Caco-2 (cell line): ENCODE results near the gene SPIN1. TPM values are rescaled to one million over a fixed set of nuclear protein-coding genes. Genes with fewer than 3 reads are reported as not detected.

Experiments
- BruUV-seq: library from RNA; stranded (reverse); fragments of 400-500 nt; replicated peaks from 2 replicates; lab custom pipeline; 2021; lab: Mats Ljungman, UMichigan
- CTCF ChIA-PET: fragments of 300-600 bp; sonication (Branson Sonifier 250); formaldehyde crosslinking; loops from one replicate; lab custom pipeline; 2022; ENCODE audit warnings: antibody characterized with exemption; lab: Charles Lee
- POLR2A ChIA-PET: fragments of 300-600 bp; sonication (Branson Sonifier 250); formaldehyde crosslinking; loops from one replicate; lab custom pipeline; 2022; ENCODE audit warnings: antibody characterized with exemption; lab: Charles Lee
- DNase-seq, 2 experiments: peaks; one replicate each; pipeline versions ENCODE4 v3.0.0 to v3.0.0-alpha.2; 2020 to 2022
- H3K27me3 ChIP-seq: replicated peaks from 2 replicates; pipeline ENCODE4 v1.6.0; 2011; ENCODE audit warnings: low read length; ENCODE audit not compliant: control insufficient read depth, insufficient read depth
- H3K36me3 ChIP-seq: 2 replicates; pipeline ENCODE4 v1.5.1; 2011; ENCODE audit warnings: low read length; ENCODE audit not compliant: control insufficient read depth, insufficient read depth
- H3K4me1 ChIP-seq: fragments of 250-450 bp; sonication (Bioruptor Pico); 2 replicates; pipeline ENCODE4 v1.5.1; 2020; ENCODE audit warnings: mild to moderate bottlenecking
- H3K4me3 ChIP-seq: 2 replicates; pipeline ENCODE4 v1.5.1; 2011; ENCODE audit warnings: low read depth, mild to moderate bottlenecking, control low read depth, low read length
- H3K9me3 ChIP-seq: fragments of 250-450 bp; sonication (Bioruptor Pico); 2 replicates; pipeline ENCODE4 v1.5.1; 2020; ENCODE audit warnings: mild to moderate bottlenecking, moderate library complexity
- H3K27ac Mint-ChIP-seq: one replicate; pipeline ENCODE4 v1.8.0; 2022; ENCODE audit warnings: mixed read lengths; ENCODE audit not compliant: unreplicated experiment
- H3K27me3 Mint-ChIP-seq: one replicate; pipeline ENCODE4 v1.8.0; 2022; ENCODE audit warnings: mixed read lengths; ENCODE audit not compliant: insufficient read depth, unreplicated experiment
- H3K36me3 Mint-ChIP-seq: one replicate; pipeline ENCODE4 v1.8.0; 2022; ENCODE audit warnings: mild to moderate bottlenecking, mixed read lengths; ENCODE audit not compliant: insufficient read depth, unreplicated experiment
- H3K4me1 Mint-ChIP-seq: one replicate; pipeline ENCODE4 v1.8.0; 2022; ENCODE audit warnings: low read depth, mixed read lengths; ENCODE audit not compliant: unreplicated experiment
- H3K4me3 Mint-ChIP-seq: one replicate; pipeline ENCODE4 v1.8.0; 2022; ENCODE audit warnings: mild to moderate bottlenecking, moderate library complexity, mixed read lengths; ENCODE audit not compliant: unreplicated experiment
- H3K9me3 Mint-ChIP-seq: one replicate; pipeline ENCODE4 v1.8.0; 2022; ENCODE audit warnings: mixed read lengths; ENCODE audit not compliant: unreplicated experiment
- CTCF ChIP-seq, 2 experiments: fragments of 200-600 bp in 1 of 2; IDR thresholded peaks; 1 replicate in 1 of 2; 2 replicates in 1 of 2; pipeline versions ENCODE4 v1.5.1 to v1.8.0; 2011 to 2022; ENCODE audit warnings: antibody characterized with exemption in 1 of 2, control low read depth in 1 of 2, inconsistent platforms in 1 of 2, low read depth in 1 of 2, low read length in 1 of 2, mild to moderate bottlenecking in 1 of 2, moderate library complexity in 1 of 2; ENCODE audit not compliant: insufficient read depth in 1 of 2, severe bottlenecking in 1 of 2, unreplicated experiment in 1 of 2
- intact Hi-C: fragments of 100-400 bp; cut with micrococcal nuclease; formaldehyde crosslinking; loops from one replicate; pipeline ENCODE4 v1.10.0; 2022; ENCODE audit not compliant: unreplicated experiment
- total RNA-seq: library from RNA; stranded (reverse); gene quantifications from 2 replicates; pipeline ENCODE4 v1.2.3, GENCODE V29; 2022

Gene SPIN1
- total RNA-seq, 1 experiment from 2014 or later = 51.7 TPM

GRCh38 chr9:88411471-88411870 is 23.2 kb downstream of the SPIN1 start:
- no peak overlapping the region for H3K4me3 ChIP-seq
- Mint-ChIP-seq H3K27ac (no peak overlapping the region), H3K36me3 (peaks cover 18% of the 10 kb centered on the region), H3K27me3 (no peaks in the 10 kb centered on the region), H3K4me1 (no peaks in the 10 kb centered on the region), H3K4me3 (no peak overlapping the region), H3K9me3 (no peaks in the 10 kb centered on the region)
- CTCF ChIA-PET = no interaction called here
- intact Hi-C loops = no loop called here
- no TSS peak for BruUV-seq
- POLR2A ChIA-PET = no interaction called here
- no peaks in the 10 kb centered on the region for H3K9me3 ChIP-seq
- TF ChIP-seq CTCF (IDR thresholded peaks at IDR 0.05; ENCODE audit: insufficient read depth in 1 of 2, low read depth in 1 of 2, low read length in 1 of 2, severe bottlenecking in 1 of 2, unreplicated experiment in 1 of 2) = no peak
- DNase-seq = no peak
- no peaks in the 10 kb centered on the region for H3K36me3 ChIP-seq
- H3K27me3 ChIP-seq = no peaks in the 10 kb centered on the region
- no peaks in the 10 kb centered on the region for H3K4me1 ChIP-seq

GRCh38 chr9:88414298-88414697 is 26.1 kb downstream of the SPIN1 start:
- no peak overlapping the region for H3K4me3 ChIP-seq

GRCh38 chr9:88418025-88418424 is 29.8 kb downstream of the SPIN1 start:
- no peaks in the 10 kb centered on the region for H3K36me3 ChIP-seq
- TF ChIP-seq CTCF (IDR thresholded peaks at IDR 0.05; ENCODE audit: insufficient read depth in 1 of 2, low read depth in 1 of 2, low read length in 1 of 2, severe bottlenecking in 1 of 2, unreplicated experiment in 1 of 2) = no peak
- H3K4me1 ChIP-seq = no peaks in the 10 kb centered on the region
- H3K9me3 ChIP-seq = no peaks in the 10 kb centered on the region
- no peak overlapping the region for H3K4me3 ChIP-seq
- no peaks in the 10 kb centered on the region for H3K4me1 Mint-ChIP-seq
- H3K9me3 Mint-ChIP-seq = no peaks in the 10 kb centered on the region
- no peaks in the 10 kb centered on the region for H3K27me3 ChIP-seq
- peaks cover 32% of the 10 kb centered on the region for H3K36me3 Mint-ChIP-seq
- intact Hi-C loops = no loop called here
- H3K27ac Mint-ChIP-seq = peak overlapping the region; percentile 70
- no peak for DNase-seq
- no peak overlapping the region for H3K4me3 Mint-ChIP-seq
- no TSS peak for BruUV-seq
- H3K27me3 Mint-ChIP-seq = no peaks in the 10 kb centered on the region
- CTCF ChIA-PET = no interaction called here
- POLR2A ChIA-PET = no interaction called here

More at GRCh38 chr9:88414298-88414697, 26.1 kb downstream of the SPIN1 start:
- H3K9me3 Mint-ChIP-seq = no peaks in the 10 kb centered on the region
- intact Hi-C loops = no loop called here
- no peak for TF ChIP-seq CTCF (IDR thresholded peaks at IDR 0.05; ENCODE audit: insufficient read depth in 1 of 2, low read depth in 1 of 2, low read length in 1 of 2, severe bottlenecking in 1 of 2, unreplicated experiment in 1 of 2)
- Histone ChIP-seq H3K36me3 (no peaks in the 10 kb centered on the region), H3K4me1 (no peaks in the 10 kb centered on the region), H3K9me3 (no peaks in the 10 kb centered on the region), H3K27me3 (no peaks in the 10 kb centered on the region)
- POLR2A ChIA-PET = no interaction called here
- no peak for DNase-seq
- H3K27ac Mint-ChIP-seq = no peak overlapping the region
- no peak overlapping the region for H3K4me3 Mint-ChIP-seq
- CTCF ChIA-PET = no interaction called here
- H3K36me3 Mint-ChIP-seq = peaks cover 28% of the 10 kb centered on the region
- H3K4me1 Mint-ChIP-seq = no peaks in the 10 kb centered on the region
- H3K27me3 Mint-ChIP-seq = no peaks in the 10 kb centered on the region
- BruUV-seq = no TSS peak
